HepG2 (cell line): ENCODE data around the gene PYGB. TPM values are rescaled to one million over a fixed set of nuclear protein-coding genes. Genes with fewer than 3 reads are reported as not detected.

Experiments
- AGO2 ChIP-seq: fragments of 200-400 bp; formaldehyde crosslinking; optimal IDR thresholded peaks from 2 replicates; pipeline ENCODE3; 2017; ENCODE audit warnings: mild to moderate bottlenecking, low read depth, low read length, moderate library complexity
- AHDC1 ChIP-seq: sonication (generic); formaldehyde crosslinking; IDR thresholded peaks from 2 replicates; pipeline ENCODE4 v1.5.1; 2020; ENCODE audit warnings: mild to moderate bottlenecking, missing genetic modification reagents, borderline replicate concordance
- AKNA ChIP-seq: sonication (generic); formaldehyde crosslinking; IDR thresholded peaks from 2 replicates; pipeline ENCODE4 v1.4.0; 2020; ENCODE audit warnings: missing genetic modification reagents, borderline replicate concordance
- EZH2 ChIP-seq: conservative IDR thresholded peaks from 2 replicates; pipeline ENCODE4 v1.6.1; 2012; ENCODE audit warnings: mild to moderate bottlenecking, low read depth, low read length, moderate library complexity
- FUBP1 ChIP-seq: sonication (generic); formaldehyde crosslinking; IDR thresholded peaks from 2 replicates; pipeline ENCODE4 v1.5.1; 2020; ENCODE audit warnings: missing genetic modification reagents, mild to moderate bottlenecking, borderline replicate concordance
- JUNB ChIP-seq: sonication (generic); formaldehyde crosslinking; IDR thresholded peaks from 2 replicates; pipeline ENCODE4 v1.8.0; 2022; ENCODE audit warnings: missing genetic modification reagents, mild to moderate bottlenecking, borderline replicate concordance
- KMT2B ChIP-seq: IDR thresholded peaks from 2 replicates; pipeline ENCODE4 v1.6.1; 2016; ENCODE audit warnings: missing genetic modification reagents, missing compliant biosample characterization
- MTA1 ChIP-seq: sonication (generic); formaldehyde crosslinking; IDR thresholded peaks from 2 replicates; pipeline ENCODE4 v1.4.0; 2020; ENCODE audit warnings: missing genetic modification reagents, mild to moderate bottlenecking, borderline replicate concordance
- NFE2L2 ChIP-seq: fragments of 150-350 bp; IDR thresholded peaks from 2 replicates; pipeline ENCODE4 v1.6.1; 2014; ENCODE audit warnings: low read length
- PRMT3 ChIP-seq: sonication (generic); formaldehyde crosslinking; IDR thresholded peaks from 2 replicates; pipeline ENCODE4 v1.8.1; 2022; ENCODE audit warnings: low read depth, mild to moderate bottlenecking, moderate library complexity, missing genetic modification reagents, borderline replicate concordance
- ZMAT3 ChIP-seq: sonication (generic); formaldehyde crosslinking; conservative IDR thresholded peaks from 2 replicates; pipeline ENCODE4 v1.7.0; 2021; ENCODE audit warnings: missing genetic modification reagents
- ZNF33A ChIP-seq: sonication (generic); formaldehyde crosslinking; IDR thresholded peaks from 2 replicates; pipeline ENCODE4 v1.5.1; 2020; ENCODE audit warnings: missing genetic modification reagents, mild to moderate bottlenecking, moderate library complexity, borderline replicate concordance
- ZNF383 ChIP-seq: sonication (generic); formaldehyde crosslinking; IDR thresholded peaks from 2 replicates; pipeline ENCODE4 v1.4.0; 2020; ENCODE audit warnings: missing genetic modification reagents, mild to moderate bottlenecking, borderline replicate concordance
- ZNF567 ChIP-seq: sonication (generic); formaldehyde crosslinking; IDR thresholded peaks from 2 replicates; pipeline ENCODE4 v1.8.1; 2023; ENCODE audit warnings: mild to moderate bottlenecking, missing genetic modification reagents, borderline replicate concordance
- polyA plus RNA-seq, 8 experiments: library from polyadenylated mRNA; depleted of rRNA in 3 of 8; stranded (reverse) in 7 of 8; unstranded in 1 of 8; fragments of >200 nt; fragmentation: Illumina TruSeq in 4 of 8; extraction: Trizol in 4 of 8; gene quantifications; 2 replicates each; pipeline versions ENCODE4 v1.2.1 to v1.2.3, GENCODE V29; 2011 to 2016; ENCODE audit warnings: low read depth in 4 of 8, missing spikeins in 1 of 8, mixed read lengths in 1 of 8; ENCODE audit not compliant: insufficient read depth in 1 of 8
- total RNA-seq, 5 experiments: library from RNA; depleted of rRNA; stranded (reverse); fragments of >200 nt; fragmentation: Illumina TruSeq; extraction: Trizol; gene quantifications; 2 replicates each; pipeline ENCODE4 v1.2.3, GENCODE V29; 2016; ENCODE audit warnings: low read depth in 1 of 5
- TF ChIP-seq, protein P1 (sequence below): sonication (generic); formaldehyde crosslinking; IDR thresholded peaks from 2 replicates; pipeline ENCODE4 v1.8.0; 2022; ENCODE audit warnings: mild to moderate bottlenecking, missing genetic modification reagents

The PYGB gene
- total and polyA plus RNA-seq, 2 of the 13 experiments (the other 11 are each of a cell fraction or from before 2014, with no cell fraction given) = 24.2 to 86.3 TPM

GRCh38 chr20:25293910-25294458 lies 46.1 kb downstream of the PYGB start (continued):
- TF ChIP-seq, protein P1, sequence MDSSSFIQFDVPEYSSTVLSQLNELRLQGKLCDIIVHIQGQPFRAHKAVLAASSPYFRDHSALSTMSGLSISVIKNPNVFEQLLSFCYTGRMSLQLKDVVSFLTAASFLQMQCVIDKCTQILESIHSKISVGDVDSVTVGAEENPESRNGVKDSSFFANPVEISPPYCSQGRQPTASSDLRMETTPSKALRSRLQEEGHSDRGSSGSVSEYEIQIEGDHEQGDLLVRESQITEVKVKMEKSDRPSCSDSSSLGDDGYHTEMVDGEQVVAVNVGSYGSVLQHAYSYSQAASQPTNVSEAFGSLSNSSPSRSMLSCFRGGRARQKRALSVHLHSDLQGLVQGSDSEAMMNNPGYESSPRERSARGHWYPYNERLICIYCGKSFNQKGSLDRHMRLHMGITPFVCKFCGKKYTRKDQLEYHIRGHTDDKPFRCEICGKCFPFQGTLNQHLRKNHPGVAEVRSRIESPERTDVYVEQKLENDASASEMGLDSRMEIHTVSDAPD (CRISPR knock-in tag) = no peak
- TF ChIP-seq ZNF567 (CRISPR knock-in tag) (no peak), EZH2 (no peak), PRMT3 (CRISPR knock-in tag) (no peak), KMT2B (CRISPR knock-in tag) (no peak), FUBP1 (CRISPR knock-in tag) (no peak), ZMAT3 (no peak), MTA1 (CRISPR knock-in tag) (0 out of 2 replicates have a peak, but pooled peaks have one; percentile 1), ZNF383 (CRISPR knock-in tag) (no peak), AHDC1 (CRISPR knock-in tag) (no peak), ZNF33A (CRISPR knock-in tag) (no peak), AKNA (no peak), JUNB (CRISPR knock-in tag) (no peak), NFE2L2 (no peak), AGO2 (peak; percentile 85)
